GM12878 (cell line): ENCODE results near the gene ANKRD37. TPM values are rescaled to one million over a fixed set of nuclear protein-coding genes. Genes with fewer than 3 reads are reported as not detected.

Source experiments
- ATAC-seq: fragments of 200-7000 bp; cut with Tn5 transposase; 3 replicates; pipeline ENCODE4 v1.9.1; 2020; ENCODE audit warnings: mild to moderate bottlenecking, moderate library complexity
- BruUV-seq: library from RNA; stranded (reverse); fragments of 400-500 nt; replicated peaks from 2 replicates; lab custom pipeline; 2021; lab: Mats Ljungman, UMichigan
- CTCF ChIA-PET: fragments of 300-600 bp; sonication (Branson Sonifier 250); formaldehyde crosslinking; extraction: SDS; loops from one replicate; lab custom pipeline; 2021; ENCODE audit warnings: inconsistent platforms; lab: Yijun Ruan, JAX
- POLR2A ChIA-PET: fragments of 350-600 bp; formaldehyde crosslinking; extraction: SDS; loops from one replicate; lab custom pipeline; 2021; ENCODE audit warnings: inconsistent platforms; lab: Charles Lee
- RAD21 ChIA-PET: fragments of 300-600 bp; sonication (Branson Sonifier 250); formaldehyde crosslinking; loops from one replicate; lab custom pipeline; 2023; ENCODE audit warnings: antibody characterized with exemption; ENCODE audit not compliant: unreplicated experiment; lab: Charles Lee
- SMC1A ChIA-PET: fragments of 300-600 bp; sonication (Branson Sonifier 250); formaldehyde crosslinking; loops from one replicate; lab custom pipeline; 2023; ENCODE audit not compliant: unreplicated experiment, uncharacterized antibody; lab: Charles Lee
- DNase-seq: peaks from one replicate; pipeline ENCODE4 v3.0.0-alpha.2; 2011; ENCODE audit warnings: low read depth, low spot score
- FAIRE-seq: peaks from 3 replicates; lab custom pipeline; 2011; peaks lifted over from hg19 to GRCh38; lab: Jason Lieb, UNC
- H2AFZ ChIP-seq: 2 replicates; pipeline ENCODE4 v1.6.0; 2011; ENCODE audit warnings: low read depth, low read length, control low read depth; ENCODE audit not compliant: control insufficient read depth
- H3K27ac ChIP-seq: 2 replicates; pipeline ENCODE4 v1.5.1; 2011; ENCODE audit warnings: control low read depth; ENCODE audit not compliant: control insufficient read depth, insufficient read depth
- H3K27me3 ChIP-seq, 2 experiments: replicated peaks in 1 of 2; 2 replicates each; pipeline versions ENCODE4 v1.6.0 to v1.6.1; 2011; ENCODE audit warnings: low read length in 1 of 2; ENCODE audit not compliant: control insufficient read depth in 2 of 2, insufficient read depth in 2 of 2
- H3K36me3 ChIP-seq, 2 experiments: 2 replicates each; pipeline ENCODE4 v1.5.1; 2011; ENCODE audit warnings: low read length in 1 of 2; ENCODE audit not compliant: control insufficient read depth in 2 of 2, insufficient read depth in 2 of 2
- H3K4me1 ChIP-seq: 2 replicates; pipeline ENCODE4 v1.6.1; 2011; ENCODE audit warnings: mild to moderate bottlenecking, low read length, moderate library complexity, mixed read lengths; ENCODE audit not compliant: control insufficient read depth, insufficient read depth
- H3K4me2 ChIP-seq: 2 replicates; pipeline ENCODE4 v1.6.0; 2011; ENCODE audit warnings: control low read depth; ENCODE audit not compliant: control insufficient read depth, insufficient read depth
- H3K4me3 ChIP-seq: fragments of 200-600 bp; sonication (generic); 2 replicates; pipeline ENCODE4 v1.5.1; 2016
- H3K79me2 ChIP-seq: 2 replicates; pipeline ENCODE4 v1.6.0; 2011; ENCODE audit warnings: low read length; ENCODE audit not compliant: control insufficient read depth, insufficient read depth
- H3K9ac ChIP-seq: 2 replicates; pipeline ENCODE4 v1.8.0; 2011; ENCODE audit warnings: low read length, control low read depth, mixed read lengths; ENCODE audit not compliant: control insufficient read depth, insufficient read depth
- H3K9me3 ChIP-seq: replicated peaks from 3 replicates; pipeline ENCODE4 v1.5.1; 2011; ENCODE audit warnings: mild to moderate bottlenecking, low read length; ENCODE audit not compliant: control insufficient read depth, insufficient read depth
- H4K20me1 ChIP-seq: 2 replicates; pipeline ENCODE4 v1.6.0; 2011; ENCODE audit not compliant: control insufficient read depth, insufficient read depth
- CHD4 ChIP-seq: fragments of 200-600 bp; sonication (generic); IDR thresholded peaks from 2 replicates; pipeline ENCODE4 v1.6.1; 2016; ENCODE audit warnings: mild to moderate bottlenecking
- CREM ChIP-seq: IDR thresholded peaks from 2 replicates; pipeline ENCODE4 v1.6.1; 2014; ENCODE audit warnings: antibody characterized with exemption, low read depth
- HCFC1 ChIP-seq: fragments of 150-350 bp; IDR thresholded peaks from 2 replicates; pipeline ENCODE4 v1.6.1; 2014; ENCODE audit warnings: low read length
- IRF4 ChIP-seq: IDR thresholded peaks from 2 replicates; pipeline ENCODE4 v1.6.1; 2011; ENCODE audit warnings: low read depth, low read length
- MTA3 ChIP-seq: IDR thresholded peaks from 2 replicates; pipeline ENCODE4 v1.6.1; 2012; ENCODE audit warnings: low read length, inconsistent platforms, borderline replicate concordance
- MXI1 ChIP-seq: fragments of 150-350 bp; IDR thresholded peaks from 2 replicates; pipeline ENCODE4 v1.6.1; 2011; ENCODE audit warnings: low read depth, mild to moderate bottlenecking, inconsistent platforms, low read length, improper control_type of control experiment
- RUNX3 ChIP-seq: IDR thresholded peaks from 2 replicates; pipeline ENCODE4 v1.6.1; 2012; ENCODE audit warnings: low read length, inconsistent platforms
- SREBF1 ChIP-seq: IDR thresholded peaks from 2 replicates; pipeline ENCODE4 v1.6.1; 2012; ENCODE audit warnings: mild to moderate bottlenecking, low read length
- SREBF2 ChIP-seq: IDR thresholded peaks from 2 replicates; pipeline ENCODE4 v1.6.1; 2012; ENCODE audit warnings: mild to moderate bottlenecking, low read length
- TAF1 ChIP-seq: IDR thresholded peaks from 2 replicates; pipeline ENCODE4 v1.6.1; 2011; ENCODE audit warnings: mild to moderate bottlenecking, low read depth, low read length, borderline replicate concordance
- ZNF217 ChIP-seq: fragments of 450-650 bp; IDR thresholded peaks from 2 replicates; pipeline ENCODE4 v1.6.1; 2017; ENCODE audit warnings: antibody characterized with exemption, mild to moderate bottlenecking
- WGBS: methylation state at CpG from one replicate; pipeline ENCODE4 v1.1.6; 2016; ENCODE audit warnings: low lambda C conversion rate; ENCODE audit not compliant: insufficient replicate concordance, insufficient coverage; ENCODE audit errors: missing lambda C conversion rate; 5-methylcytosine and 5-hydroxymethylcytosine counted together
- in situ Hi-C: fragments of 300-500 bp; cut with MboI; formaldehyde crosslinking; loops from 9 replicates; pipeline ENCODE4 v1.14.3; 2018; ENCODE audit warnings: mixed read lengths
- intact Hi-C: fragments of 100-400 bp; cut with micrococcal nuclease; formaldehyde crosslinking; loops from one replicate; pipeline ENCODE4 v1.14.2; 2022; ENCODE audit not compliant: unreplicated experiment
- polyA plus RNA-seq, 11 experiments: library from polyadenylated mRNA; depleted of rRNA in 4 of 11; unstranded in 6 of 11; stranded (reverse) in 5 of 11; fragments of >200 nt; fragmentation: Nextera tagmentation in 4 of 11; fragmentation: Illumina TruSeq in 1 of 11; extraction: Ambion mirVana in 4 of 11; extraction: Trizol in 1 of 11; gene quantifications; 1 replicate in 1 of 11; 2 replicates in 10 of 11; pipeline versions ENCODE4 v1.2.1 to v1.2.3, GENCODE V29; 2011 to 2016; ENCODE audit warnings: inconsistent platforms in 2 of 11, missing spikeins in 2 of 11, low read depth in 1 of 11
- total RNA-seq, 4 experiments: library from RNA; depleted of rRNA in 3 of 4; stranded (reverse); fragments of >200 nt in 3 of 4; fragmentation: Illumina TruSeq in 1 of 4; extraction: Trizol in 1 of 4; gene quantifications; 2 replicates each; pipeline versions ENCODE4 v1.2.1 to v1.2.3, GENCODE V29; 2013 to 2021
- TF ChIP-seq, protein P1 (sequence below): fragments of 450-650 bp; IDR thresholded peaks from 2 replicates; pipeline ENCODE4 v1.6.1; 2018; ENCODE audit warnings: borderline replicate concordance, mild to moderate bottlenecking; ENCODE audit not compliant: partially characterized antibody
- TF ChIP-seq, protein P2 (sequence below): fragments of 450-650 bp; formaldehyde crosslinking; IDR thresholded peaks from 2 replicates; pipeline ENCODE4 v1.4.0; 2020; ENCODE audit warnings: mild to moderate bottlenecking, moderate library complexity
- TF ChIP-seq, protein P3 (sequence below): fragments of 150-350 bp; IDR thresholded peaks from 2 replicates; pipeline ENCODE4 v1.6.1; 2016; ENCODE audit warnings: low read depth, low read length

ANKRD37 gene
- total and polyA plus RNA-seq, 10 of the 15 experiments (the other 5 are each of a cell fraction or from before 2014, with no cell fraction given) = 10.6 to 67.9 (median 24.2) TPM

DNA sequence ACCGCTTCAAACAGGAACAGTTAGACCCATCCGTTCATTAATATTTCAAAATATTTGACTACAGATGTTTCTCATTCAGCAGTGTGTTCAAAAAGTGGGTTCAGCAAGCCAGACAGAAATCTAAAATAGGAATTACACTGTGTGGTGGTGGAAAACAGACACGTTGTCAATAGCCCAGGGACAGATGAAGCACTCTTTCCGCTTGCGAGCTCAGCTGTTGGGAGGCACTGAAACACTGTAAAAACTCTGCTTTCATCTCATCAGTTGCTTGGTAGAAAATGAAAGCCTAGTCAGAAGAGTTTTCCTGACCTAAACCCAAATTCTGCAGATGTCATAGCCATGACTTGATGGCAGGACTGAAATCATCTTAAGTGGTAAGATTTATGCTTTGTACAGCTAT, 39.4 kb upstream of the ANKRD37 start:
- in situ Hi-C loops (no loop called here), intact Hi-C loops (no loop called here)
- ChIA-PET SMC1A (no interaction called here), POLR2A (interaction anchor here (0.5 kb wide), 1 partner anchor 184 kb away, joined by 4 read pairs; no protein-coding TSS in a partner anchor), RAD21 (no interaction called here), CTCF (no interaction called here)
- Histone ChIP-seq H3K79me2 (no peaks in the 10 kb centered on the region), H3K9me3 (no peaks in the 10 kb centered on the region), H3K4me3 (no peak overlapping the region), H3K36me3 (peaks cover 5 to 37% of the 10 kb centered on the region in 2 experiments), H3K27ac (0 out of 2 replicates have a peak overlapping the region, but pooled peaks have one; percentile 22), H2AFZ (no peak overlapping the region), H3K4me2 (no peak overlapping the region), H3K9ac (no peak overlapping the region), H3K27me3 (no peaks in the 10 kb centered on the region), H4K20me1 (no peaks in the 10 kb centered on the region), H3K4me1 (peaks cover 4% of the 10 kb centered on the region; the same call in 1 of the 2 replicates)
- 96% methylated on average over 5 of the region's 5 CpGs for whole genome bisulfite sequencing
- DNase-seq (no peak), ATAC-seq (no peak), FAIRE-seq (no peak)
- BruUV-seq = TSS peak; percentile 1
- TF ChIP-seq, protein P1, sequence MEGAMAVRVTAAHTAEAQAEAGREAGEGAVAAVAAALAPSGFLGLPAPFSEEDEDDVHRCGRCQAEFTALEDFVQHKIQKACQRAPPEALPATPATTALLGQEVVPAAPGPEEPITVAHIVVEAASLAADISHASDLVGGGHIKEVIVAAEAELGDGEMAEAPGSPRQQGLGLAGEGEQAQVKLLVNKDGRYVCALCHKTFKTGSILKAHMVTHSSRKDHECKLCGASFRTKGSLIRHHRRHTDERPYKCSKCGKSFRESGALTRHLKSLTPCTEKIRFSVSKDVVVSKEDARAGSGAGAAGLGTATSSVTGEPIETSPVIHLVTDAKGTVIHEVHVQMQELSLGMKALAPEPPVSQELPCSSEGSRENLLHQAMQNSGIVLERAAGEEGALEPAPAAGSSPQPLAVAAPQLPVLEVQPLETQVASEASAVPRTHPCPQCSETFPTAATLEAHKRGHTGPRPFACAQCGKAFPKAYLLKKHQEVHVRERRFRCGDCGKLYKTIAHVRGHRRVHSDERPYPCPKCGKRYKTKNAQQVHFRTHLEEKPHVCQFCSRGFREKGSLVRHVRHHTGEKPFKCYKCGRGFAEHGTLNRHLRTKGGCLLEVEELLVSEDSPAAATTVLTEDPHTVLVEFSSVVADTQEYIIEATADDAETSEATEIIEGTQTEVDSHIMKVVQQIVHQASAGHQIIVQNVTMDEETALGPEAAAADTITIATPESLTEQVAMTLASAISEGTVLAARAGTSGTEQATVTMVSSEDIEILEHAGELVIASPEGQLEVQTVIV = no peak
- no peak for TF ChIP-seq RUNX3
- TF ChIP-seq, protein P2, sequence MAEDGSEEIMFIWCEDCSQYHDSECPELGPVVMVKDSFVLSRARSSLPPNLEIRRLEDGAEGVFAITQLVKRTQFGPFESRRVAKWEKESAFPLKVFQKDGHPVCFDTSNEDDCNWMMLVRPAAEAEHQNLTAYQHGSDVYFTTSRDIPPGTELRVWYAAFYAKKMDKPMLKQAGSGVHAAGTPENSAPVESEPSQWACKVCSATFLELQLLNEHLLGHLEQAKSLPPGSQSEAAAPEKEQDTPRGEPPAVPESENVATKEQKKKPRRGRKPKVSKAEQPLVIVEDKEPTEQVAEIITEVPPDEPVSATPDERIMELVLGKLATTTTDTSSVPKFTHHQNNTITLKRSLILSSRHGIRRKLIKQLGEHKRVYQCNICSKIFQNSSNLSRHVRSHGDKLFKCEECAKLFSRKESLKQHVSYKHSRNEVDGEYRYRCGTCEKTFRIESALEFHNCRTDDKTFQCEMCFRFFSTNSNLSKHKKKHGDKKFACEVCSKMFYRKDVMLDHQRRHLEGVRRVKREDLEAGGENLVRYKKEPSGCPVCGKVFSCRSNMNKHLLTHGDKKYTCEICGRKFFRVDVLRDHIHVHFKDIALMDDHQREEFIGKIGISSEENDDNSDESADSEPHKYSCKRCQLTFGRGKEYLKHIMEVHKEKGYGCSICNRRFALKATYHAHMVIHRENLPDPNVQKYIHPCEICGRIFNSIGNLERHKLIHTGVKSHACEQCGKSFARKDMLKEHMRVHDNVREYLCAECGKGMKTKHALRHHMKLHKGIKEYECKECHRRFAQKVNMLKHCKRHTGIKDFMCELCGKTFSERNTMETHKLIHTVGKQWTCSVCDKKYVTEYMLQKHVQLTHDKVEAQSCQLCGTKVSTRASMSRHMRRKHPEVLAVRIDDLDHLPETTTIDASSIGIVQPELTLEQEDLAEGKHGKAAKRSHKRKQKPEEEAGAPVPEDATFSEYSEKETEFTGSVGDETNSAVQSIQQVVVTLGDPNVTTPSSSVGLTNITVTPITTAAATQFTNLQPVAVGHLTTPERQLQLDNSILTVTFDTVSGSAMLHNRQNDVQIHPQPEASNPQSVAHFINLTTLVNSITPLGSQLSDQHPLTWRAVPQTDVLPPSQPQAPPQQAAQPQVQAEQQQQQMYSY (CRISPR knock-in tag) = no peak
- no peak for TF ChIP-seq MXI1
- TF ChIP-seq TAF1 = no peak
- TF ChIP-seq CREM = no peak
- TF ChIP-seq IRF4 = no peak
- no peak for TF ChIP-seq ZNF217
- no peak for TF ChIP-seq MTA3
- no peak for TF ChIP-seq CHD4
- TF ChIP-seq SREBF1 = no peak
- TF ChIP-seq, protein P3, sequence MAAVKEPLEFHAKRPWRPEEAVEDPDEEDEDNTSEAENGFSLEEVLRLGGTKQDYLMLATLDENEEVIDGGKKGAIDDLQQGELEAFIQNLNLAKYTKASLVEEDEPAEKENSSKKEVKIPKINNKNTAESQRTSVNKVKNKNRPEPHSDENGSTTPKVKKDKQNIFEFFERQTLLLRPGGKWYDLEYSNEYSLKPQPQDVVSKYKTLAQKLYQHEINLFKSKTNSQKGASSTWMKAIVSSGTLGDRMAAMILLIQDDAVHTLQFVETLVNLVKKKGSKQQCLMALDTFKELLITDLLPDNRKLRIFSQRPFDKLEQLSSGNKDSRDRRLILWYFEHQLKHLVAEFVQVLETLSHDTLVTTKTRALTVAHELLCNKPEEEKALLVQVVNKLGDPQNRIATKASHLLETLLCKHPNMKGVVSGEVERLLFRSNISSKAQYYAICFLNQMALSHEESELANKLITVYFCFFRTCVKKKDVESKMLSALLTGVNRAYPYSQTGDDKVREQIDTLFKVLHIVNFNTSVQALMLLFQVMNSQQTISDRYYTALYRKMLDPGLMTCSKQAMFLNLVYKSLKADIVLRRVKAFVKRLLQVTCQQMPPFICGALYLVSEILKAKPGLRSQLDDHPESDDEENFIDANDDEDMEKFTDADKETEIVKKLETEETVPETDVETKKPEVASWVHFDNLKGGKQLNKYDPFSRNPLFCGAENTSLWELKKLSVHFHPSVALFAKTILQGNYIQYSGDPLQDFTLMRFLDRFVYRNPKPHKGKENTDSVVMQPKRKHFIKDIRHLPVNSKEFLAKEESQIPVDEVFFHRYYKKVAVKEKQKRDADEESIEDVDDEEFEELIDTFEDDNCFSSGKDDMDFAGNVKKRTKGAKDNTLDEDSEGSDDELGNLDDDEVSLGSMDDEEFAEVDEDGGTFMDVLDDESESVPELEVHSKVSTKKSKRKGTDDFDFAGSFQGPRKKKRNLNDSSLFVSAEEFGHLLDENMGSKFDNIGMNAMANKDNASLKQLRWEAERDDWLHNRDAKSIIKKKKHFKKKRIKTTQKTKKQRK = no peak
- no peak for TF ChIP-seq HCFC1
- no peak for TF ChIP-seq SREBF2
